ENCODE results near the gene PSMG2.

Gene PSMG2

DNA sequence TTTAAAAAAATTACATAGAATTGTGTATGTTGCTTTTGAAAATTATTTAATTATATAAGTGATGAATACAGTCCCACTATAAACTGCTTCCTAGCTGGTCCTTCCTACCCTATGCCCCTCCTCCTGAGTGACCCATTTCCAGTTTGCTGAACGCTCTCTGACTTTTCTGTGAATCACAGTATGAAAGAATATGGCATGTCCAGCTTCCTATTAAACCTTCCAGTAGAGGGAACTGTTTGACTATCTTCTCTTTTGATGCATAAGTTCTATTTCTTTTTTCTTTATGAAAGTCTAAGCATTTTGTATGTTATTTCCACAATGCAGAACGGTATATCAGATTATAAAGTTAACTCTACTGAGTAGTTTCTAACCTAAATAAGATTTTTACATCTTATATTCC, 41.3 kb downstream of the PSMG2 start:
- peak; percentile 85 for DNase-seq (ENCODE audit: low read depth)
- H3K4me3 ChIP-seq (ENCODE audit: low read depth, low read length): no peak overlapping the region
- TF ChIP-seq, protein P1, sequence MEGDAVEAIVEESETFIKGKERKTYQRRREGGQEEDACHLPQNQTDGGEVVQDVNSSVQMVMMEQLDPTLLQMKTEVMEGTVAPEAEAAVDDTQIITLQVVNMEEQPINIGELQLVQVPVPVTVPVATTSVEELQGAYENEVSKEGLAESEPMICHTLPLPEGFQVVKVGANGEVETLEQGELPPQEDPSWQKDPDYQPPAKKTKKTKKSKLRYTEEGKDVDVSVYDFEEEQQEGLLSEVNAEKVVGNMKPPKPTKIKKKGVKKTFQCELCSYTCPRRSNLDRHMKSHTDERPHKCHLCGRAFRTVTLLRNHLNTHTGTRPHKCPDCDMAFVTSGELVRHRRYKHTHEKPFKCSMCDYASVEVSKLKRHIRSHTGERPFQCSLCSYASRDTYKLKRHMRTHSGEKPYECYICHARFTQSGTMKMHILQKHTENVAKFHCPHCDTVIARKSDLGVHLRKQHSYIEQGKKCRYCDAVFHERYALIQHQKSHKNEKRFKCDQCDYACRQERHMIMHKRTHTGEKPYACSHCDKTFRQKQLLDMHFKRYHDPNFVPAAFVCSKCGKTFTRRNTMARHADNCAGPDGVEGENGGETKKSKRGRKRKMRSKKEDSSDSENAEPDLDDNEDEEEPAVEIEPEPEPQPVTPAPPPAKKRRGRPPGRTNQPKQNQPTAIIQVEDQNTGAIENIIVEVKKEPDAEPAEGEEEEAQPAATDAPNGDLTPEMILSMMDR (conservative IDR thresholded peaks at IDR 0.05; ENCODE audit: low read depth, low read length): peak; percentile 67

DNA sequence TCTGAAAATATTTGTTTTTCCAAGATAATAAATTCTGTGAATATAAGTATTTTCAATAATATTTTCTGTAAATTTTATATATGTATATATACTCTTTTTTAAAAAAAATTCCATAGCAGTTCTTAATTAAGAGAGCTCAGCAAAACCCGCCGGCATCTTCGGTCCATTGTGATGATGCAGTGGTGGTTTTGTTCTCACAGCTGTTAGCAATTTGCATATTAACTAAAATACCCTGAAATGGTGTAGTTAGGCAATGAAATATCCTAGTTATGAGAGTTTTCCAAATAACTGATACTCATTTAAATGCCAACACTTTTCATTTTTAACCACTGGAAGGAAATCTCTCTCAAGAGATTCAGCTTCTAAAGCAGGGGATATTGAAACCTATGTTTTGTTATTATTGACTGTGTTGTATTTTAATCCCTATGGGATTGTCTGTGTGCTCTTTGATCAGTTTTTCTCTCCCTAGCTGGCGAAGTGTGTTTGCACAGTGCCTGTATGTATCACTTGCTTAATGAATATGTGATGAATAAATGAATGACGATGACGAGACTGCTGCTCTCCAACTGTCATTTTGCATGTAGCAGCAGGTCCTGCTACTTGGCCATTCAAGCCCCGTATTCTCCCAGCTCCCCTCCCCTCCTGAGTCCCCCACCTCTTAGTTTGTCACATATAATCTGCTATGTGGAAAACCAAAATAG, 42.4 kb downstream of the PSMG2 start:
- TF ChIP-seq, protein P1 (conservative IDR thresholded peaks at IDR 0.05; ENCODE audit: low read depth, low read length): no peak
- H3K4me3 ChIP-seq (ENCODE audit: low read depth, low read length): no peak overlapping the region
- no peak for DNase-seq (ENCODE audit: low read depth)

DNA sequence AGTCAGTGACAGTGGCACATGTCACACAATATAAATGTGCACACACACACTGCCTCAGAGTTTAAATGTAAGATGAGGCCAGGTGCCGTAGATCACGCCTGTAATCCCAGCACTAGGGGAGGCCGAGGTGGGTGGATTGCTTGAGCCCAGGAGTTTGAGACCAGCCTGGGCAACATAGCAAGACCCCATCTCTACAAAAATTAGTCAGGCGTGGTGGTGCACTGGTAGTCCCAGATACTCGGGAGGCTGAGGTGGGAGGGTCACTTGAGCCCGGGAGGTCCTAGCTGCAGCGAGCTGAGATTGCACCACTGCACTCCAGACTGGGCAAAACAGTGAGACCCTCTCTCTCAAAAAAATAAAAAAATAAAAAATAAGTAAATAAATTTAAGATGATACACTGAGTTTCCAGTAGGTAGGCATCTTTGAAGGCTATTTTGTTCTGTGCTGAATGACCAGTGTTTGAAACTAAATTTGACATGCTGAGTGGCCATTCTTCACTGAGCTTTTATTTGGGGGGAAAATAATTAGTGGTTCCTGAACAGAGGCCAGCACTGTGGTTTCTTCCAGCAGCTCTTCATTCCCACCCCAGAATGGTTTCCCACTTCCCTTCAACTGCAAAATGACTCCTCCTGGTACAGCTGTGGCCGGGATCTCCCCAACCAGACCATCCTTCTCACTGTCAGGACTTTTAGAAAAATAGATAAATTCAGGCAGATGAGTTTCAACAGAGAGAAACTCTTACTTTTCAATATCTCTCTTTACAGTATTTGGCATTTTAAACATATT, 44.9 kb downstream of the PSMG2 start:
- peak; percentile 9 for DNase-seq (ENCODE audit: low read depth)
- no peak overlapping the region for H3K4me3 ChIP-seq (ENCODE audit: low read depth, low read length)
- TF ChIP-seq, protein P1 (conservative IDR thresholded peaks at IDR 0.05; ENCODE audit: low read depth, low read length): no peak

DNA sequence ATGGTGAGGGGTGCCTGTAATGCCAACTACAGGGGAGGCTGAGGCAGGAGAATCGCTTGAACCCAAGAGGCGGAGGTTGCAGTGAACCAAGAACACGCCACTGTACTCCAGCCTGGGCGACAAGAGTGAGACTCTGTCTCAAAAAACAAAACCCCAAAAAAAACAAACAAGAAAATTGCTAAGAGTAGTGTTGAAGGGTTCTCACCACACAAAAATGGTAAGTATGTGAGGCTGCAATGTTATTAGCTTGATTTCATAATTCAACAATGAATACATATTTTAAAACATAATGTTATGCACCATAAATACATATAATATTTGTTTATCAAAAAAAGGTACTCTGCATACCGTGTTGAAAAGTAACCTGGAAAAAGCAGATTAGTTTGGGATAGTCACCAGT, 45.8 kb downstream of the PSMG2 start:
- no peak overlapping the region for H3K4me3 ChIP-seq (ENCODE audit: low read depth, low read length)
- DNase-seq (ENCODE audit: low read depth): peak; percentile 60
- TF ChIP-seq, protein P1 (conservative IDR thresholded peaks at IDR 0.05; ENCODE audit: low read depth, low read length): no peak

DNA sequence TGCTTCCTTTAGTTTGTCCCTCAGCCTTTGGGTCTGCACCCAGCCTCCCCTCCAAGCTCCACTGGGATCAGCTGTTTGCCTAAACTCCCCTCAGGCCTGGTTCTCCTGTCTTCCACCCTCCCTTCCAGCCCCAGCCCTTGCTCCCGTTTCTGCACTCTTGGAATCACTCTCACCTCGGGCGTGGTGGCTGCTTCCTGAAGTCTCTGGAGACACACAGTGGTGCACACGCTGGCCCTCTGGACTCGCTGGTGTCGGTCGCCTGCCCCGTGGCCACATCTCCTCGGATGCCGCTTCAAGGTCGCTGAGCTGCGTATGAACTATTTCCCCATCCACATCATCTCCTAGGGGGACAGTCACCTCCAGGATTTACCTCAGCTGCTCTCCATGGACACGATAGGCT, 46.3 kb downstream of the PSMG2 start:
- DNase-seq (ENCODE audit: low read depth): no peak
- TF ChIP-seq, protein P1 (conservative IDR thresholded peaks at IDR 0.05; ENCODE audit: low read depth, low read length): no peak
- H3K4me3 ChIP-seq (ENCODE audit: low read depth, low read length): no peak overlapping the region

DNA sequence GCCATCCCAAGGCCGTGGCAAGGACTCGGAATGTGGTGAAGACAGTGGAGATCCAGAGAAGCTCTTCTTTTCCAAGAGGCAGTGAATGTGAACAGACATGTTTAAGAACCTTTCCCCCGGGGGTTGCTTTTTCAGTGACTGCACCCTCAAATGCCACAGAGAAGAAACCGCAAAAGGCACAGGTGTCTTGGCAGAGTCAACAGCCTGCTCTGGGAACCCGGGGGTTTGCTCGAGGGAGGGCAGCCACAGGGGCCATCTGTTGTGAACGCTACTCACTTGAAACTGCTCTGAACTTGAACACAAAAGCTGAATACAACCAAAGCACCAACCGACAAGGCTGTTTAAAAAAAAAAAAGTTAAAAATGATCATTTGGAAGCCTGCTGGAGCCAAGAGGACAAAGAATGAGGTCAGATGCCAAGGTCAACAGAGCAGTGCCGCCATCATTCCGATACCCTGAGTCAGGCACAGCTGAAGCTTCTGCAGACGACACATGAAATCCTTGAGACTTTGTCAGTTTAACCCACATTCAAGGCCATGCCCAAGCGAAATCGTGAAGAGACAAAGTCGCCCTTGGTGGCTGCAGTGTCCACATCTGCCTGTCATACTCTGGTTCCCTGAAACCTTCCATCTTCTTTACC, 47.4 kb downstream of the PSMG2 start:
- TF ChIP-seq, protein P1 (conservative IDR thresholded peaks at IDR 0.05; ENCODE audit: low read depth, low read length): no peak
- no peak overlapping the region for H3K4me3 ChIP-seq (ENCODE audit: low read depth, low read length)
- DNase-seq (ENCODE audit: low read depth): no peak

Data from choroid plexus epithelial cell (primary cell).